HG03159 (cell line): Measurements from ENCODE around the gene SIPA1L3.
"Not testable (repeated sequence)": the region's sequence is repeated elsewhere in the genome, so short reads cannot be mapped to it uniquely, and the experiment has no call there.

ENCODE experiments used
- ATAC-seq: cut with Tn5 transposase; IDR thresholded peaks from one replicate; pipeline ENCODE4 v1.9.1; 2021; ENCODE audit warnings: mild to moderate bottlenecking, moderate library complexity; ENCODE audit not compliant: unreplicated experiment

SIPA1L3 gene

GRCh38 chr19:37906869-37907734 lies at the start of gene SIPA1L3:
Gene SIPA1L3, plus strand, starts transcription at chr19:37907208. Its CDS starts 174,358 bp downstream, at chr19:38081566.
- peak; percentile 79 for ATAC-seq

GRCh38 chr19:37864501-37864900 lies 42.5 kb upstream of the SIPA1L3 start:
- ATAC-seq: no peak

GRCh38 chr19:37865930-37866329 lies 41.1 kb upstream of the SIPA1L3 start:
- ATAC-seq: not testable (repeated sequence)

- ATAC-seq: no peak
Measured at GRCh38 chr19:37867831-37868230, 39.2 kb upstream of the SIPA1L3 start.

GRCh38 chr19:37869766-37870340 lies 37.2 kb upstream of the SIPA1L3 start:
- ATAC-seq: no peak

- no peak for ATAC-seq
Measured at GRCh38 chr19:37872383-37872782, 34.6 kb upstream of the SIPA1L3 start.

GRCh38 chr19:37874784-37875183 lies 32.2 kb upstream of the SIPA1L3 start:
- ATAC-seq: no peak

GRCh38 chr19:37876032-37876431 lies 31.0 kb upstream of the SIPA1L3 start:
- ATAC-seq: no peak

- ATAC-seq: no peak
Measured at GRCh38 chr19:37877147-37877546, 29.9 kb upstream of the SIPA1L3 start.

- no peak for ATAC-seq
Measured at GRCh38 chr19:37885392-37885791, 21.6 kb upstream of the SIPA1L3 start.

- ATAC-seq: no peak
Measured at GRCh38 chr19:37886571-37886970, 20.4 kb upstream of the SIPA1L3 start.

- ATAC-seq: no peak
Measured at GRCh38 chr19:37893845-37894575, 13.0 kb upstream of the SIPA1L3 start.

GRCh38 chr19:37896180-37896579 lies 10.8 kb upstream of the SIPA1L3 start:
- no peak for ATAC-seq

GRCh38 chr19:37899453-37899852 lies 7.6 kb upstream of the SIPA1L3 start:
- ATAC-seq: no peak

- ATAC-seq: no peak
Measured at GRCh38 chr19:37899966-37900365, 7.0 kb upstream of the SIPA1L3 start.

- ATAC-seq: no peak
Measured at GRCh38 chr19:37902668-37903067, 4.3 kb upstream of the SIPA1L3 start.

GRCh38 chr19:37903096-37903495 lies 3.9 kb upstream of the SIPA1L3 start:
- ATAC-seq: no peak

- peak; percentile 26 for ATAC-seq
Measured at GRCh38 chr19:37905946-37906868, 801 bp upstream of the SIPA1L3 start, which contains the start of gene WDR87. Gene WDR87, minus strand, starts transcription at chr19:37906594. Its CDS starts 8,355 bp downstream, at chr19:37898239.

- ATAC-seq: no peak
Measured at GRCh38 chr19:37907735-37908455, 887 bp downstream of the SIPA1L3 start.
